Smooth muscle cell of bladder (primary cell): Measurements from ENCODE around the gene PIGS. TPM values are rescaled to one million over a fixed set of nuclear protein-coding genes. Genes with fewer than 3 reads are reported as not detected.

Experiments
- total RNA-seq: library from RNA; depleted of rRNA; stranded (reverse); fragments of >200 nt; gene quantifications from 2 replicates; pipeline ENCODE4 v1.2.3, GENCODE V29; 2014

Gene PIGS
- total RNA-seq = 47.4 and 48.5 TPM in 2 replicates

GRCh38 chr17:28571361-28572122 lies at the start of gene PIGS:
TSS of gene PIGS (minus strand) at chr17:28571524. CDS start at chr17:28571496, 28 bp downstream.

GRCh38 chr17:28613931-28614381 lies 42.6 kb upstream of the PIGS start, which contains the start of gene RSKR:
TSS of gene RSKR (minus strand) at chr17:28614185. CDS start at chr17:28614161, 24 bp downstream.

GRCh38 chr17:28598799-28599310 lies 27.5 kb upstream of the PIGS start, which contains the start of gene SPAG5:
TSS of gene SPAG5 (minus strand) at chr17:28599025. CDS start at chr17:28598946, 79 bp downstream.

GRCh38 chr17:28576758-28577465 lies 5.6 kb upstream of the PIGS start, which contains the start of gene ALDOC:
TSS of gene ALDOC (minus strand) at chr17:28576895. CDS start at chr17:28575532, 1,363 bp downstream.

GRCh38 chr17:28552176-28552999 lies 18.9 kb downstream of the PIGS start, which contains the start of gene UNC119:
TSS of gene UNC119 (minus strand) at chr17:28552624. CDS start at chr17:28552557, 67 bp downstream.

GRCh38 chr17:28505986-28506665 lies 65.2 kb downstream of the PIGS start, which contains the start of gene FOXN1:
TSS of gene FOXN1 (plus strand) at chr17:28506348. CDS start at chr17:28523970, 17,622 bp downstream.

Other genes with a start within 250 kb of the PIGS start
- 73.0 and 75.2 TPM in 2 replicates for gene IFT20, start 236.1 kb downstream of the PIGS start, total RNA-seq
- 24.6 and 26.7 TPM in 2 replicates for gene TNFAIP1, start 235.8 kb downstream of the PIGS start, total RNA-seq
- gene POLDIP2, start 214.0 kb downstream of the PIGS start, total RNA-seq = 76.9 and 80.8 TPM in 2 replicates
- gene SEBOX, start 206.3 kb downstream of the PIGS start, total RNA-seq = not detected in 2 replicates
- gene VTN, start 201.2 kb downstream of the PIGS start, total RNA-seq = 13.4 and 19.1 TPM in 2 replicates
- gene SARM1, start 199.8 kb downstream of the PIGS start, total RNA-seq = 6.5 and 10.5 TPM in 2 replicates
- 5.1 and 7.0 TPM in 2 replicates for gene SLC46A1, start 165.3 kb downstream of the PIGS start, total RNA-seq
- not detected in 2 replicates for gene SLC13A2, start 97.9 kb downstream of the PIGS start, total RNA-seq
- gene FOXN1, start 65.2 kb downstream of the PIGS start, total RNA-seq = not detected in 2 replicates
- gene UNC119, start 18.9 kb downstream of the PIGS start, total RNA-seq = 24.7 and 33.0 TPM in 2 replicates
- gene ALDOC, start 5.4 kb upstream of the PIGS start, total RNA-seq = 121 and 159 TPM in 2 replicates
- 4.7 and 5.4 TPM in 2 replicates for gene SPAG5, start 27.5 kb upstream of the PIGS start, total RNA-seq
- 4.4 and 4.6 TPM in 2 replicates for gene RSKR, start 42.7 kb upstream of the PIGS start, total RNA-seq
- 123 and 171 TPM in 2 replicates for gene BLTP2, start 73.6 kb upstream of the PIGS start, total RNA-seq
- gene SDF2, start 90.4 kb upstream of the PIGS start, total RNA-seq = 65.4 and 81.8 TPM in 2 replicates
- 42.8 and 52.9 TPM in 2 replicates for gene SUPT6H, start 90.7 kb upstream of the PIGS start, total RNA-seq
- gene PROCA1, start 140.4 kb upstream of the PIGS start, total RNA-seq = 1.0 and 1.1 TPM in 2 replicates
- 190 and 212 TPM in 2 replicates for gene RAB34, start 146.3 kb upstream of the PIGS start, total RNA-seq
- 979 and 1,044 TPM in 2 replicates for gene RPL23A, start 148.5 kb upstream of the PIGS start, total RNA-seq
- gene TLCD1, start 154.7 kb upstream of the PIGS start, total RNA-seq = 4.3 and 7.5 TPM in 2 replicates
- 3.0 and 3.8 TPM in 2 replicates for gene NEK8, start 157.3 kb upstream of the PIGS start, total RNA-seq
- gene TRAF4, start 172.5 kb upstream of the PIGS start, total RNA-seq = 16.2 and 24.2 TPM in 2 replicates